Colonic mucosa (tissue), 4 donors: ENCODE data around the gene TACC2. TPM values are rescaled to one million over a fixed set of nuclear protein-coding genes. Genes with fewer than 3 reads are reported as not detected.
"Not testable (repeated sequence)": the region's sequence is repeated elsewhere in the genome, so short reads cannot be mapped to it uniquely, and the experiment has no call there.

Experiments
- DNase-seq: peaks from one replicate; pipeline ENCODE4 v3.0.0-alpha.2; 2020
- H3K27ac ChIP-seq: fragments of 200-600 bp; one replicate; pipeline ENCODE4 v1.8.0; 2021
- H3K27me3 ChIP-seq: fragments of 200-600 bp; one replicate; pipeline ENCODE4 v1.8.0; 2021
- H3K36me3 ChIP-seq: fragments of 200-600 bp; one replicate; pipeline ENCODE4 v1.8.0; 2021
- H3K4me1 ChIP-seq: fragments of 200-600 bp; one replicate; pipeline ENCODE4 v1.8.0; 2021; ENCODE audit warnings: mild to moderate bottlenecking
- H3K4me3 ChIP-seq: fragments of 200-600 bp; one replicate; pipeline ENCODE4 v1.8.0; 2021
- H3K9ac ChIP-seq, 2 donors: one replicate each; pipeline ENCODE4 v1.7.0; 2013; ENCODE audit warnings: control low read depth in 2 of 2, low read depth in 2 of 2, low read length in 2 of 2
- H3K9me3 ChIP-seq: fragments of 200-600 bp; one replicate; pipeline ENCODE4 v1.8.0; 2021
- intact Hi-C: fragments of 100-400 bp; cut with DNase I; formaldehyde crosslinking; loops from one replicate; pipeline ENCODE4 v1.14.1; 2022
- total RNA-seq, 2 donors: library from RNA; stranded (reverse); fragmentation: NEBNext Ultra II Directional in 1 of 2; extraction: Animal tissue kit (Norgen Biotek cat#: 25700) in 1 of 2; gene quantifications; one replicate each; pipeline ENCODE4 v1.2.1, GENCODE V29; 2021
- TF ChIP-seq, protein P1 (sequence below): fragments of 200-600 bp; IDR thresholded peaks from one replicate; pipeline ENCODE4 v1.8.0; 2022; ENCODE audit warnings: antibody characterized with exemption, mild to moderate bottlenecking
- donor health status: healthy.
- donor health status: DM: no; HTN: no; CAD: no.
- donor health status: DM: no; HTN: no; CAD: no.

The TACC2 gene
- total RNA-seq, 2 donors from 2014 or later: 90.0 to 93.2 TPM

DNA sequence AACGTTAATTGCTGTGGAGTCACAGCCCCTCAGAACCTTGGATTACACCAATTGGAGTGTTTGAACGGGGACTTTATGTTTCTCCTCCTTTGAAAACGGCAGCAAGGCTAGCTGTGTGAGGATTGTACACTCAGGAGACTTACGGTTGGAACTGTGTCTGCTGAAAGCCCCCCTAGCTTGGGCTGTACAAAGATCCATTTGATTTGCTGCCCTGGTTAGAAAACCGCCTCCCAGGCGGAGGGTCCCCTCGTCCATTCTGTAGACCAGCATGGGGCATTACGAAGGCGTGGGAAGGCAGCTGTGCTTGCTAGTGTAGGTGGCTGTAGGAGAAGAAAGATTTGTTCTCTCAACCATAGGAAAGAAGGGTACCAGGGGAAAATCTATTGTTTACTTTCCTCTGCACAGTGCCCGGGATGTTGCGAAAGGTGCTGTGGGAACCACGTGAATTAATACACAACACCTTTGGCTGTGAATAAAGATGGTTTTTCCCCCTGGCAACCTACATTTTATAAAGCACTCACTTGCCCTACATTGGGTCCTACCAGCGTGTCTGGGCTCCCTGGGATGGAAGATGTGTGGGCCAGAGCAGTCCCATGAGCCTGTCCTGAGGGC is 208.8 kb downstream of the TACC2 start:
- H3K9ac ChIP-seq: no peak overlapping the region
- intact Hi-C loops: no loop called here
- H3K4me3 ChIP-seq: no peak overlapping the region
- no peak for DNase-seq
- H3K9me3 ChIP-seq: no peaks in the 10 kb centered on the region
- no peaks in the 10 kb centered on the region for H3K27me3 ChIP-seq
- TF ChIP-seq, protein P1, sequence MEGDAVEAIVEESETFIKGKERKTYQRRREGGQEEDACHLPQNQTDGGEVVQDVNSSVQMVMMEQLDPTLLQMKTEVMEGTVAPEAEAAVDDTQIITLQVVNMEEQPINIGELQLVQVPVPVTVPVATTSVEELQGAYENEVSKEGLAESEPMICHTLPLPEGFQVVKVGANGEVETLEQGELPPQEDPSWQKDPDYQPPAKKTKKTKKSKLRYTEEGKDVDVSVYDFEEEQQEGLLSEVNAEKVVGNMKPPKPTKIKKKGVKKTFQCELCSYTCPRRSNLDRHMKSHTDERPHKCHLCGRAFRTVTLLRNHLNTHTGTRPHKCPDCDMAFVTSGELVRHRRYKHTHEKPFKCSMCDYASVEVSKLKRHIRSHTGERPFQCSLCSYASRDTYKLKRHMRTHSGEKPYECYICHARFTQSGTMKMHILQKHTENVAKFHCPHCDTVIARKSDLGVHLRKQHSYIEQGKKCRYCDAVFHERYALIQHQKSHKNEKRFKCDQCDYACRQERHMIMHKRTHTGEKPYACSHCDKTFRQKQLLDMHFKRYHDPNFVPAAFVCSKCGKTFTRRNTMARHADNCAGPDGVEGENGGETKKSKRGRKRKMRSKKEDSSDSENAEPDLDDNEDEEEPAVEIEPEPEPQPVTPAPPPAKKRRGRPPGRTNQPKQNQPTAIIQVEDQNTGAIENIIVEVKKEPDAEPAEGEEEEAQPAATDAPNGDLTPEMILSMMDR: no peak
- H3K27ac ChIP-seq: no peak overlapping the region
- no peaks in the 10 kb centered on the region for H3K4me1 ChIP-seq
- H3K36me3 ChIP-seq: no peaks in the 10 kb centered on the region

DNA sequence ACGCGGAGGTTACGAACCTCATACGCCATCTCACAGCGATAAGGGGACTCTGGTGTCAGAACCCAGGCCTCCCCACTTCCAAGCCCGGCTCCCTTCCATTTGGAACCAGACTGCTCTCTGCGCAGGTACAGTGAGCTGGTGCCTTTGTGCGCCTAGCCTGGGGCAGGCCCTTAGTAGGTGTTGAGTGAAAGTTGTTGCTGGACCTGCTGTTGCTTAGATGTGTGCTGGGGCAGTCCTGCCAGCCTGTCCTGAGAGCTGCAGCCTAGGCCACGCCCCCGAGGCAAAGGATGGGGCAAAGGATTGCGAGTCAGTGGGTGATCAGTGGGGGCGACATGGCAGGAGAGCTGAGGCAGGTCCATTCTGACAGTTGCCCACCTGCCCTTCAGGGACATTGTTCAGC is 209.7 kb downstream of the TACC2 start:
- no peaks in the 10 kb centered on the region for H3K9me3 ChIP-seq
- H3K27ac ChIP-seq: no peak overlapping the region
- H3K27me3 ChIP-seq: no peaks in the 10 kb centered on the region
- DNase-seq: no peak
- H3K36me3 ChIP-seq: no peaks in the 10 kb centered on the region
- no peaks in the 10 kb centered on the region for H3K4me1 ChIP-seq
- intact Hi-C loops: no loop called here
- H3K9ac ChIP-seq: no peak overlapping the region
- H3K4me3 ChIP-seq: no peak overlapping the region
- TF ChIP-seq, protein P1: no peak

DNA sequence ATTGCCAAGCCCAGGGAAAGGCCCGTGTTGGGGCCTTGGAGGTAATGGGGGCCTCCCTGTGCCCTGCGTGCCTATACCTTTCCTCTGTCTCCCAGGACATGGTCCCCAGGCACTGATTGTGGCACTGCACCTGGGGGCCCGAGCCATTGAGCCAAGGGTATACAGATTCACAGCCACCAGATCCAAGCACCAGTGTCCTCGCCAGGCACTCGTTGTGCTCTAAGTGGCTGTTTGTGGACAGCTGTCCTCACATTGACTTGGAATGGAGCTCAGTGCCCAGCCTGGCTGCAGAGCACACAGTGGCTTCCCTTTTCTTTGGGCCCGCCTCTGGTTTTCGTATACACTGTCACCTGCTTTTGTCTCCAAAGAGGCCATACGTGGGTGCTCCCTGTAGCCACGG is 210.1 kb downstream of the TACC2 start:
- Histone ChIP-seq H3K9me3 (no peaks in the 10 kb centered on the region), H3K9ac (no peak overlapping the region), H3K4me1 (no peaks in the 10 kb centered on the region), H3K27me3 (no peaks in the 10 kb centered on the region), H3K36me3 (no peaks in the 10 kb centered on the region), H3K4me3 (no peak overlapping the region), H3K27ac (no peak overlapping the region)
- TF ChIP-seq, protein P1: no peak
- no peak for DNase-seq
- intact Hi-C loops: no loop called here

DNA sequence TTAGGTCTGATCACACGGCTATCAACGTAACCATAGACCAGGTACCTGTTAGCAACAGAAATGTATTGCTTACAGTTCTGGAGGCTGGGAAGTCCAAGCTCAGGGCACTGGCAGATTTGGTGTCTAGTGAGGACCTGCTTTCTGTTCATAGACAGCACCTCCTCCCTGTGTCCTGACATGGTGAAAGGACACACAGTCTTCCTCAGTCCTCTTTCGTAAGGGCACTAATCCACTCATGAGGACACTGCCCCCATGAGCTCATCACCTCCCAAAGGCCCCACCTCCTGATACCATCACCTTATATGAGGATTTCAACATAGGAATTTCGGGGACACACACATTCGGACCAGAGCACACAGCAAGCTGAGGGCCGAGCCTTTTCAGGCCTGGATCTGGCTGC is 210.7 kb downstream of the TACC2 start:
- Histone ChIP-seq H3K4me3 (no peak overlapping the region), H3K9ac (no peak overlapping the region), H3K9me3 (no peaks in the 10 kb centered on the region), H3K4me1 (no peaks in the 10 kb centered on the region), H3K27me3 (no peaks in the 10 kb centered on the region), H3K36me3 (no peaks in the 10 kb centered on the region), H3K27ac (no peak overlapping the region)
- intact Hi-C loops: no loop called here
- TF ChIP-seq, protein P1: no peak
- DNase-seq: no peak

DNA sequence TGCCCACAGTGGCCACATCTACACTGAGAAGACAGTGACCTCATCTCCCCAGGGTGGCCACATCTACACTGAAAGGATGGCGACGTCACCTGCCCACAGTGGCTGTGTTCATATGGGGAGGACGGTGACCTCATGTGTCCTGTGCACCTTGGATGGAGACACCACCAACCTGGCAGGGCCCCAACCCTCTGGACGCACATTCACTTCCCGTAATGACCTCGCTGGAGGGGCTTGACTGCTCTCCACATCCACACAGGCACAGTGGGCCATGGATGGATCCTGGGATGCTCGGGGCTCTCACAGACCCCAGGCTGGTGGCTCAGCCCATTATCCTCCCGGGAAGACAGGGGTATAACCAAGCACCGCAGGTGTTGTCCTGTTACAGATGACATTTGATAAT is 212.4 kb downstream of the TACC2 start:
- Histone ChIP-seq H3K27ac (no peak overlapping the region), H3K36me3 (no peaks in the 10 kb centered on the region), H3K4me3 (no peak overlapping the region), H3K9me3 (no peaks in the 10 kb centered on the region), H3K27me3 (no peaks in the 10 kb centered on the region), H3K4me1 (no peaks in the 10 kb centered on the region), H3K9ac (no peak overlapping the region)
- intact Hi-C loops: no loop called here
- no peak for DNase-seq
- TF ChIP-seq, protein P1: no peak

DNA sequence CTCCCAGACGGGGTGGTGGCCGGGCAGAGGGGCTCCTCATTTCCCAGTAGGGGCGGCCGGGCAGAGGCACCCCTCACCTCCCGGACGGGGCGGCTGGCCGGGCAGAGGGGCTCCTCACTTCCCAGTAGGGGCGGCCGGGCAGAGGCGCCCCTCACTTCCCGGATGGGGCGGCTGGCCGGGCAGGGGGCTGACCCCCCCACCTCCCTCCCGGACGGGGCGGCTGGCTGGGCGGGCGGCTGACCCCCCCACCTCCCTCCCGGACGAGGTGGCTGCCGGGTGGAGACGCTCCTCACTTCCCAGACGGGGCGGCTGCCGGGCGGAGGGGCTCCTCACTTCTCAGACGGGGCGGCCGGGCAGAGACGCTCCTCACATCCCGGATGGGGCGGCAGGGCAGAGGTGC is 214.2 kb downstream of the TACC2 start:
- intact Hi-C loops, H3K4me3 ChIP-seq, H3K36me3 ChIP-seq, H3K27me3 ChIP-seq, H3K9ac ChIP-seq, H3K4me1 ChIP-seq, H3K27ac ChIP-seq, DNase-seq, H3K9me3 ChIP-seq: not testable (repeated sequence)
